GM12872 (cell line): Measurements from ENCODE around the gene ZNF236.

Experiments used
- TF ChIP-seq, protein P1 (sequence below): IDR thresholded peaks from 3 replicates; pipeline ENCODE4 v1.5.1; 2011; ENCODE audit warnings: low read depth, mild to moderate bottlenecking, low read length, moderate library complexity; ENCODE audit not compliant: insufficient read depth

ZNF236 gene

DNA sequence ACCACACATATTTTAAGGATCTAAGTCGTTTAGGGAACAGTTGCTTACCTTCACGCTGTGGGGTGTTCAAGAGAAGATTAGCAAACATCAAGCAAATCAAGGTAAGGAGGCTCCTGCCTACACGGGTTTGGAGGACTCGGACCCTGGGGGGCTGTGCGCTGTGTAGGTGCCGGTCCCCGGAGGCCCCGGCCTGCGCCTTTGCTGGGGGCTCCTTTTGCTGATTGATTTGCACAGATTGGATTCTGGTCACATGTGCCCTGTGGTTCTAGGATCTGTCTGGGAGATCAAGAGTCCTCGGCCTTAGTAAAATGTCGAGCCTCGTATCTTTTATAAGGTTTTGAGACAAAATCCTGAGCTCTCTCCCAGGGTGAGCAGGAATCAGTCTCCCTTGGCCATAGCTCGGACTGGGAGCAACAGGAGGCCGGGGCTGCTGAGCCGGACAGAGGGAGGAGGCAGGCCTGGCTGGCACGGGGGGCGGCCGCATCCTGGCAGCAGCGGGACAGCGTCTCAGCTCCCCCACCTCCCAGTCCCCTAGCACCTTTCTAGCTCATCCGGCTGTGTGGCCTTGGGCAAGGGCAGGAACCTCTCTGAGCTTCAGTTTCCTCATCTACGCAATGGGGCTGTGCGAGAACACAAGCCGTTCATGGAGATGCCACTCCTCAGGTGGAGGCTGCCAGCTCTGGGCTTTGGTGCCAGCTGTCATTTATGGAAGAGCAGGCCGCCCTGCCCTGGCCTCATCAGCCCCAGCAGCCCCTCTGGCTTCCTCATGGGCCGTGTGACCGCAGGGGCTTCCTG is 163.0 kb downstream of the ZNF236 start:
- TF ChIP-seq, protein P1, sequence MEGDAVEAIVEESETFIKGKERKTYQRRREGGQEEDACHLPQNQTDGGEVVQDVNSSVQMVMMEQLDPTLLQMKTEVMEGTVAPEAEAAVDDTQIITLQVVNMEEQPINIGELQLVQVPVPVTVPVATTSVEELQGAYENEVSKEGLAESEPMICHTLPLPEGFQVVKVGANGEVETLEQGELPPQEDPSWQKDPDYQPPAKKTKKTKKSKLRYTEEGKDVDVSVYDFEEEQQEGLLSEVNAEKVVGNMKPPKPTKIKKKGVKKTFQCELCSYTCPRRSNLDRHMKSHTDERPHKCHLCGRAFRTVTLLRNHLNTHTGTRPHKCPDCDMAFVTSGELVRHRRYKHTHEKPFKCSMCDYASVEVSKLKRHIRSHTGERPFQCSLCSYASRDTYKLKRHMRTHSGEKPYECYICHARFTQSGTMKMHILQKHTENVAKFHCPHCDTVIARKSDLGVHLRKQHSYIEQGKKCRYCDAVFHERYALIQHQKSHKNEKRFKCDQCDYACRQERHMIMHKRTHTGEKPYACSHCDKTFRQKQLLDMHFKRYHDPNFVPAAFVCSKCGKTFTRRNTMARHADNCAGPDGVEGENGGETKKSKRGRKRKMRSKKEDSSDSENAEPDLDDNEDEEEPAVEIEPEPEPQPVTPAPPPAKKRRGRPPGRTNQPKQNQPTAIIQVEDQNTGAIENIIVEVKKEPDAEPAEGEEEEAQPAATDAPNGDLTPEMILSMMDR: no peak

DNA sequence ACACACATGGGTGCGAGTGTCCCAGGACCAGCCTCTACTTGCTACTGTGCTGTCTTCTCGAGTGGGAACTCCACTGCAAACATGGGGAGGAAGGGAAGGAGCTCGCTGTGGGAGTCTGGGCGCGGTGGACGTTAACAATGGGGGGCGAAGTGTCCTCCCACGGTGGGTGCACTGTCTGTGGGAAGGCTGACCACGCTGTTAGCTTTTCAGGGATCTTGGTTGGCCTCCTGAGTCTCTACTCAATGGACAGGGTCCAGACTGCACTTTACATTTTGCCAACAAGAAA is 163.5 kb downstream of the ZNF236 start:
- TF ChIP-seq, protein P1: no peak

DNA sequence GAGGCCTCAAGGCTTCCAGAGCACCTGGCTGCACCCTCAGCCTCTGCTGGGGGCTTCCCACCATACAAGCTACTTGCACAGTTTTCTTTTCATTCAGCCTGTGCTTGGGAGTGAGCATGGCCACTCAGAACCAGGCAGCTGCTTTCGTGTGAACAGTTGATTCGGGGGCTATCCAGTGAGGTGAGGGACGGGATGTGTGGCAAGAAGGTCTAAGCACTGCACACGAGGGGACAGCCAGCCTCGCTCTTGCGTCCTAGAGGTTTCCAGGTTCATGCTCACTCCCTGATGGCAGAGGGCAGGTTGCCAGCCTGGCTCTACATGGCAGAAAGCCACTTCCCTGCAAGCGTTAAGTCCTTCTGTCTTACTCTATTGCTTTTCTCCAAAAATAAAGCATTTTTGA is 164.0 kb downstream of the ZNF236 start:
- TF ChIP-seq, protein P1: no peak

DNA sequence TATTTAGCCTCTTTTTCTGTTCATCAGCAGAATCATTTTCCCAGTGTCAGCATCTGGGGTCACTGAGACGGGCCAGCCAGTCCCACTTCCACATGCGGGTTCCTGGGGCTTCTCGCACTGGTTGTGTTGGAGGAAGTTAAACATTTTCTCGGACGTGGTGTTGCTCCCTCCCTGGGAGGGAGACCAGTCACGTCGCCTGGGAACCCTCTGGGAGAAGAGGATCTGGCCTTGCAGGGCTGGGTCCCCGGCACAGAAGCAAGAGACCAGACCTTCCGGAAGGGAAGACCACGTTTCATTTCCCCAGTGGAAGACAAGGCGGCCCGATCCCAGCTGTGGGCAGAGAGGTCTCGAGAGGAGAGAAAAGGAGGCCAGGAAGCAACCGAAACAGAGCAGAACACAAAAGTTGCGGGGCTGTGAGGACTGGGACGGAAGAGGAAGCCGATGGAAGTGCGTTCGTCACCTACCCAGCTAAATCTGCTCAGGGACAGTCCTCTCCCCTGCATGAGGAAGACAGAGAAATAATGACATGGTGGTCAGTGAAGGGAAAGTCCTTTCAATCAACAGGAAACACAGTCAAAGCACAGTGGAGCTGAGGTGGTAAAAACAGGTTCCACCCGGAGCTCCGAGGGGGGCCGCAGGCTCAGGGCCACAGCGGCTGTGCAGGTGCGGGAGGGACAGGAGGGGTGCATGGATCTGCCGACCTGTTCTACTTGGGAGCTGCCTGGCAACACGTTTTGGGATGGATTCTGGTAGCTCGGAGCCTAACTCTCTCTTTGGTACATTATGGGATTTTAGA is 165.9 kb downstream of the ZNF236 start:
- TF ChIP-seq, protein P1: no peak

DNA sequence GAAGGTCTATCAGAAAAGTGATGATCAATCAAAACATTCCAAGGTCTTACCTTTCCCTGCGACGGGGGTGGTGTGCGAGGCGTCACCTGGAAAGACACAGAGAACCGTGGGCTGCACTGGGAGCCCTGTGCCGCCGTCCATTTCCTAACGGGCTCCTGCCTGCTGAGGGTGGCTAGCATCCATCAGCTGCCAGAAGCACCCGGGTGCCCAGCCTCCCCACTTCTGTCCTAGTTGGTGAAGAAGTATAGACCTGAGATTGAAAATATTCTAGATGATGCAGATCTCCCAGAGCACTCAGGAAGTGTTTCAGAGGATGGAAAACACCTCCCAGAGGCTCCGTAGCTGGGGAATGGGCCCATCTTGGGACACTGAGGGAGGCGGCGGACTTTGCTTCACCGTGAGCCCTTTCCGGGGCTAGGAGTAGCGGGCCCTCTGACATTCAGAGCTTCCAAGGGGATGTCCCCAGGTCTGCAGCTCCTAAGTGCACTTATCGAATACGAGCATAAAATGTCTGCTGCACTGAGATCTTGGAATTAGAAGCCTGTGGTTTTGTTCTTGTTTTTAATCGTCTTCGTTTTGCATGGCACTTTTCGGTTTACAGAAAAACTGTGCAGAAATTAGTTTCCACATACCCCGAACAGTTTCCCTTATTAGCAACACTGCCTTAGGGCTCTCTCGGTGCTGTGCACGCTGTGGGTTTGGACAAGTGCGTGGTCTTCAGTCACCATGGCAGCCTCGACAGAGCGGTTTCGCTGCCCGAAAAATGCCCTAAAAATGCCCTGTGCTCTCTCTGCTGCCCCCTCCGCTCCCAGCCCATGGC is 166.7 kb downstream of the ZNF236 start:
- TF ChIP-seq, protein P1: no peak

DNA sequence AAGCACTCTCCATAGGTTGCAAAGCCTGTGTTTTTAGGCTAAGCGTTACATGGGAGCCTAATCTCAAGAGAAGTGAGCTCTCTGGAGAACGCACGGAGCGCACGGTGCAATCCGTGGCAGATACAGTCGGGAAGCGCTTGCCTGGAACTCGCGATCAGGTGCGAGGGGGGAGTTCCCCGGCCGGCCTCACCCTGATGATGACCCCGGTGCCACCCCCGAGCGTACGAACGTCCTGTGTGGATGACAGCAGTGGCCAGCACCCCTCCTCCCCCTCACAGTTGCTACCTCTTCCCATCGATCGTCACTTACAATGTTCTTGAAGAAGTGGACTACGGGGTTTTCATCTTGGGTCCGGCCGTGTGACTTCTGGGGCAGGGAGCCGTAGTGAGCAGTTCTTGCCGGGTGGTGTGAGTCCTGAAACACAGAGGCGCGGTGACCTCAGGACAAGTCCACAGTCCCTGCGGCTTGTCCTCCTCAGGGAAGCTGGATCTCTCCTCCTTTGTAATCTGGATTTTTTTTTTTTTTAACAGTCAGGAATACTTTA is 167.4 kb downstream of the ZNF236 start:
- TF ChIP-seq, protein P1: no peak
